ENCODE measurements around the gene CRYBB1. TPM values are rescaled to one million over a fixed set of nuclear protein-coding genes. Genes with fewer than 3 reads are reported as not detected.
A peak's percentile ranks its signal among the peaks of the same experiment; 100 is the strongest.

CRYBB1 gene
- total RNA-seq, 4 donors from 2014 or later = 0.55 to 4.1 TPM; not detected in 2

DNA sequence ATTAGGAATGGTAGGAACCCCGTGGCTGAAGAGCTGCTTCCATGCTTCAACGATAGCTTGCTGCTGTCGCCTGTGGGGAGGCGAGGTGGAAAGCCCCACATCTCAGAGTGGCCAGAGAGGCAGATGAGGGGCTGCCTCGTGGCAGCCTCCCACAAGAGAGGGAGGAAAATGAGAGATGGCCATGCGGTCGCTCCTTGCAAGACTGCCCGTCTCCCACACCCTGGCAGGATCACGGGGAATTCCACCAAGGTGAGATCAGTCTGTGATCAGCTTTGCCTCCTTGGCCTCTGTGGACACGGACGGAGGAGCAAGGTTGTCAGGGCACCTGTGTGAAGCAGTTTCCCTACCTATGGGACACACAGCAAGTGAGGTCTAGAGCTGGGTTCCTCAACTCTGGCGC, 7.0 kb upstream of the CRYBB1 start:
- H3K36me3 ChIP-seq = no peaks in the 10 kb centered on the region
- intact Hi-C loops (cut with DNase I; ENCODE audit: low total_unique reads) = no loop called here
- H3K27me3 ChIP-seq = no peaks in the 10 kb centered on the region
- TF ChIP-seq CTCF (IDR thresholded peaks at IDR 0.05) (no peak), POLR2A (IDR thresholded peaks at IDR 0.05) (no peak)
- H3K9me3 ChIP-seq = no peaks in the 10 kb centered on the region
- H3K4me3 ChIP-seq = no peak overlapping the region
- no peak overlapping the region for H3K27ac ChIP-seq
- H3K4me1 ChIP-seq = no peaks in the 10 kb centered on the region
- DNase-seq = no peak

DNA sequence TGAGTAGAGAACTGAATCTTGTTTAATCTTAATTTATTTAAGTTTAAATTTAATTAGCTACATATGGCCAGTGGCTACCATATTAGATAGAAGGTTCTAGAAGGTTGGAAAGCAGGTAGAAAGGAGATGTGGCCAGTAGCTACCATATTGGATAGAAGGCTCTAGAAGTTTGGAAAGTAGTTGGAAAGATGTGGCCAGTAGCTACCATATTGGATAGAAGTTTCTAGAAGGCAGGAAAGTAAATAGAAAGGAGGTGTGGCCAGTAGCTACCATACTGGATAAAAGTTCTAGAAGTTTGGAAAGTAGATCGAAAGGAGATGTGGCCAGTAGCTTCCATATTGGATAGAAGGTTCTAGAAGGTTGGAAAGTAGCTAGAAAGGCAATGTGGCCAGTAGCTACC, 6.2 kb upstream of the CRYBB1 start:
- intact Hi-C loops (cut with DNase I; ENCODE audit: low total_unique reads) = no loop called here
- H3K36me3 ChIP-seq = no peaks in the 10 kb centered on the region
- TF ChIP-seq CTCF (IDR thresholded peaks at IDR 0.05) (no peak), POLR2A (IDR thresholded peaks at IDR 0.05) (no peak)
- no peaks in the 10 kb centered on the region for H3K9me3 ChIP-seq
- H3K27me3 ChIP-seq = no peaks in the 10 kb centered on the region
- H3K4me3 ChIP-seq = no peak overlapping the region
- no peaks in the 10 kb centered on the region for H3K4me1 ChIP-seq
- no peak for DNase-seq
- no peak overlapping the region for H3K27ac ChIP-seq

- intact Hi-C loops (cut with DNase I; ENCODE audit: low total_unique reads) = no loop called here
- no peaks in the 10 kb centered on the region for H3K36me3 ChIP-seq
- no peaks in the 10 kb centered on the region for H3K4me1 ChIP-seq
- no peak within 1 kb of the TSS for H3K4me3 ChIP-seq
- H3K27ac ChIP-seq = no peak within 1 kb of the TSS
- H3K9me3 ChIP-seq = no peaks in the 10 kb centered on the region
- TF ChIP-seq CTCF (IDR thresholded peaks at IDR 0.05) = no peak
- TF ChIP-seq POLR2A (IDR thresholded peaks at IDR 0.05) = no peak
- no peaks in the 10 kb centered on the region for H3K27me3 ChIP-seq
- DNase-seq = no peak
Observed at GRCh38 chr22:26621663-26622062, 3.8 kb upstream of the CRYBB1 start, which contains the start of gene CRYBA4. Gene CRYBA4, plus strand, starts transcription at chr22:26621963. Its CDS starts 634 bp downstream, at chr22:26622597.

- TF ChIP-seq POLR2A (IDR thresholded peaks at IDR 0.05) (no peak), CTCF (IDR thresholded peaks at IDR 0.05) (no peak)
- no peaks in the 10 kb centered on the region for H3K27me3 ChIP-seq
- intact Hi-C loops (cut with DNase I; ENCODE audit: low total_unique reads) = no loop called here
Observed at GRCh38 chr22:26620197-26620596, 2.4 kb upstream of the CRYBB1 start.

DNA sequence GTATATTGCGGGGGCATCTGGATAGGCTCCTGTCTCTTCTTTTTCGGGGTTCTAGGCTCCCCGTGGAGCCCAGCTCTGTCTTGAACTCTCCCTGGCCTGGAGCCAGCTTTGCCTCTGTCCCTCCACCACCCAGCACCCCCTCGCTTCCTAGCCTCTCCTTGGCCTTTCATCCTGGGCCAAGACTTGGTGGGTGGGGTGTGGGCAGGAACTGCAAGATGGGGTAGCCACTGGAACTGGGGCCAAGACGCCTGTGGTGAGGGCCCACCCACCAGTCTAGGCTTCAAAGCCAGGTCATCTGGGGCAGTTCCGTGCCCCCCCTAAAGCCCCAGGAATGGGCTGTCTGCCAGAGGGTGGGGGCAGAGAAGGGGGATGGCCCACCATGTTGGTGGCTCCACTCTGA, 1.7 kb upstream of the CRYBB1 start:
- no peaks in the 10 kb centered on the region for H3K27me3 ChIP-seq
- DNase-seq = peak in 1 of 2 donors; percentile 63
- TF ChIP-seq POLR2A (IDR thresholded peaks at IDR 0.05) (no peak), CTCF (IDR thresholded peaks at IDR 0.05) (no peak)
- peak overlapping the region in 1 of 2 donors; percentile 12 for H3K27ac ChIP-seq
- no peaks in the 10 kb centered on the region for H3K4me1 ChIP-seq
- no peaks in the 10 kb centered on the region for H3K9me3 ChIP-seq
- no peak overlapping the region for H3K4me3 ChIP-seq
- intact Hi-C loops (cut with DNase I; ENCODE audit: low total_unique reads) = no loop called here
- no peaks in the 10 kb centered on the region for H3K36me3 ChIP-seq

More at GRCh38 chr22:26620197-26620596, 2.4 kb upstream of the CRYBB1 start:
- no peaks in the 10 kb centered on the region for H3K9me3 ChIP-seq
- no peak overlapping the region for H3K4me3 ChIP-seq
- no peak overlapping the region for H3K27ac ChIP-seq
- H3K36me3 ChIP-seq = no peaks in the 10 kb centered on the region
- no peaks in the 10 kb centered on the region for H3K4me1 ChIP-seq
- DNase-seq = no peak

All from uterus (tissue), 4 donors.